Fibroblast of skin of left quadriceps (primary cell): ENCODE measurements around the gene AGPAT3.

Experiments
- DNase-seq, 2 experiments: peaks; one replicate each; pipeline ENCODE4 v3.0.0-alpha.2; 2013; ENCODE audit warnings: low read depth in 2 of 2

The AGPAT3 gene

GRCh38 chr21:43921979-43922945 lies 57.2 kb downstream of the AGPAT3 start:
- DNase-seq, result peak in 1 of 2 experiments; percentile 11

GRCh38 chr21:43922949-43923348 lies 57.9 kb downstream of the AGPAT3 start:
- DNase-seq, result no peak

GRCh38 chr21:43923391-43923790 lies 58.4 kb downstream of the AGPAT3 start:
- no peak for DNase-seq

GRCh38 chr21:43924421-43925095 lies 59.5 kb downstream of the AGPAT3 start:
- DNase-seq, result no peak

- no peak for DNase-seq
Measured at GRCh38 chr21:43925096-43925481, 60.1 kb downstream of the AGPAT3 start.

- DNase-seq, result no peak
Measured at GRCh38 chr21:43925609-43926008, 60.6 kb downstream of the AGPAT3 start.

- DNase-seq, result no peak
Measured at GRCh38 chr21:43926196-43926595, 61.2 kb downstream of the AGPAT3 start.

GRCh38 chr21:43927591-43928221 lies 62.7 kb downstream of the AGPAT3 start:
- DNase-seq, result no peak

GRCh38 chr21:43928222-43929125 lies 63.5 kb downstream of the AGPAT3 start:
- no peak for DNase-seq

- DNase-seq, result no peak
Measured at GRCh38 chr21:43929217-43929971, 64.4 kb downstream of the AGPAT3 start.

GRCh38 chr21:43930074-43930847 lies 65.2 kb downstream of the AGPAT3 start:
- no peak for DNase-seq

- no peak for DNase-seq
Measured at GRCh38 chr21:43930848-43931375, 65.9 kb downstream of the AGPAT3 start.

GRCh38 chr21:43931489-43931888 lies 66.5 kb downstream of the AGPAT3 start:
- no peak for DNase-seq

- no peak for DNase-seq
Measured at GRCh38 chr21:43932005-43932404, 67.0 kb downstream of the AGPAT3 start.

GRCh38 chr21:43933199-43933598 lies 68.2 kb downstream of the AGPAT3 start:
- DNase-seq, result no peak

GRCh38 chr21:43933680-43934079 lies 68.7 kb downstream of the AGPAT3 start:
- DNase-seq, result no peak

GRCh38 chr21:43934116-43934515 lies 69.1 kb downstream of the AGPAT3 start:
- DNase-seq, result no peak

GRCh38 chr21:43934716-43935705 lies 70.0 kb downstream of the AGPAT3 start:
- no peak for DNase-seq
